ENCODE measurements around the gene RABGGTA.

GRCh38 chr14:24246765-24247212, 24.6 kb downstream of the RABGGTA start:
- TF ChIP-seq CTCF (conservative IDR thresholded peaks at IDR 0.05; ENCODE audit: low read depth in 2 of 2), result no peak
- no peak for TF ChIP-seq EZH2 (IDR thresholded peaks at IDR 0.05; ENCODE audit: low read depth, unreplicated experiment)
- TF ChIP-seq ZNF331 (CRISPR knock-in tag; IDR thresholded peaks at IDR 0.05; ENCODE audit: low read depth), result no peak

Measured in GM23338 (cell line).